ENCODE results near the gene EYA4. TPM values are rescaled to one million over a fixed set of nuclear protein-coding genes. Genes with fewer than 3 reads are reported as not detected.

Gene EYA4
- total and polyA plus RNA-seq, 2 donors (not counting 3 experiments of a cell fraction or from before 2014, with no cell fraction given): not detected

DNA sequence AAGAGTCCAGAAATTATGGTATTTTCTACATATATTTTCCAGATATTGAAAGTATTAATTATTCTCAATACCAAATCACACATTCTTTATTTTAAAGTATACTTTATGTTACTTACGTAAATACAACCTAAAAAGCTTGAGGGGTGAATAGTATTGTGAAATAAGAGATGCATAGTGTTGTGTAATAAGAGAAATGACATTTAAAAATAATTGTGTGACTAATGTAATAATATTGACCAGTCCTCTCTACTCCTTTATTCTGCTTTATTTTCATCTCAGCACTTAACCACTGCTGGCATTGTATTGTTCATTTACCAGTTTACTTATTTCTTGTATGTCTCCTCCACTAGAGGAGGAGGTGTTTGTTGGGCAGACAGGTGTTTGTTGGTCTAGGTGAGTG lies 135.6 kb downstream of the EYA4 start:
- Histone ChIP-seq H3K9me3 (replicated peaks; ENCODE audit: control insufficient read depth, insufficient read depth, low read length) (no peaks in the 10 kb centered on the region), H3K4me3 (replicated peaks in 1 of 3; ENCODE audit: insufficient read depth in 1 of 3, low read depth in 1 of 3, low read length in 3 of 3) (no peak overlapping the region), H3K27me3 (ENCODE audit: control insufficient read depth in 2 of 2, insufficient read depth in 2 of 2, low read length in 2 of 2) (no peaks in the 10 kb centered on the region), H3K27ac (ENCODE audit: insufficient read depth, low read depth, low read length) (no peak overlapping the region), H3K9ac (replicated peaks; ENCODE audit: extremely low read depth, insufficient read depth, low read length) (no peak overlapping the region), H3K79me2 (ENCODE audit: control insufficient read depth, insufficient read depth, low read length) (no peaks in the 10 kb centered on the region), H3K36me3 (ENCODE audit: control insufficient read depth in 2 of 2, extremely low read depth in 1 of 2, insufficient read depth in 2 of 2, low read length in 2 of 2) (no peaks in the 10 kb centered on the region), H3K4me2 (ENCODE audit: insufficient read depth, low read length) (no peak overlapping the region), H4K20me1 (replicated peaks; ENCODE audit: control insufficient read depth, extremely low read depth, insufficient read depth, low read length) (no peaks in the 10 kb centered on the region), H3K9me1 (replicated peaks; ENCODE audit: control insufficient read depth, extremely low read depth, insufficient read depth, low read length) (no peaks in the 10 kb centered on the region), H3K4me1 (ENCODE audit: control insufficient read depth, extremely low read depth, insufficient read depth, low read length) (no peaks in the 10 kb centered on the region), H2AFZ (ENCODE audit: low read depth, low read length) (no peak overlapping the region)
- intact Hi-C loops (cut with micrococcal nuclease) (no loop called here), dilution Hi-C loops (cut with MboI; ENCODE audit: extremely low pct_ligation_motif_present, low sequenced_read_pairs) (no loop called here)
- FAIRE-seq (no peak), DNase-seq (ENCODE audit: low read depth, low spot score) (no peak)
- ChIA-PET CTCF (no interaction called here), POLR2A (no interaction called here)
- TF ChIP-seq JUN (IDR thresholded peaks at IDR 0.05; ENCODE audit: borderline replicate concordance, insufficient read depth, insufficient read length, low read depth): no peak
- TF ChIP-seq GATA2 (IDR thresholded peaks at IDR 0.05; ENCODE audit: insufficient read depth, insufficient read length, low read depth, low read length): no peak
- TF ChIP-seq, protein P1, sequence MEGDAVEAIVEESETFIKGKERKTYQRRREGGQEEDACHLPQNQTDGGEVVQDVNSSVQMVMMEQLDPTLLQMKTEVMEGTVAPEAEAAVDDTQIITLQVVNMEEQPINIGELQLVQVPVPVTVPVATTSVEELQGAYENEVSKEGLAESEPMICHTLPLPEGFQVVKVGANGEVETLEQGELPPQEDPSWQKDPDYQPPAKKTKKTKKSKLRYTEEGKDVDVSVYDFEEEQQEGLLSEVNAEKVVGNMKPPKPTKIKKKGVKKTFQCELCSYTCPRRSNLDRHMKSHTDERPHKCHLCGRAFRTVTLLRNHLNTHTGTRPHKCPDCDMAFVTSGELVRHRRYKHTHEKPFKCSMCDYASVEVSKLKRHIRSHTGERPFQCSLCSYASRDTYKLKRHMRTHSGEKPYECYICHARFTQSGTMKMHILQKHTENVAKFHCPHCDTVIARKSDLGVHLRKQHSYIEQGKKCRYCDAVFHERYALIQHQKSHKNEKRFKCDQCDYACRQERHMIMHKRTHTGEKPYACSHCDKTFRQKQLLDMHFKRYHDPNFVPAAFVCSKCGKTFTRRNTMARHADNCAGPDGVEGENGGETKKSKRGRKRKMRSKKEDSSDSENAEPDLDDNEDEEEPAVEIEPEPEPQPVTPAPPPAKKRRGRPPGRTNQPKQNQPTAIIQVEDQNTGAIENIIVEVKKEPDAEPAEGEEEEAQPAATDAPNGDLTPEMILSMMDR (IDR thresholded peaks at IDR 0.05; ENCODE audit: extremely low read depth in 1 of 2, insufficient read depth in 1 of 2, low read depth in 1 of 2, low read length in 2 of 2): no peak
- no peak for TF ChIP-seq MYC (IDR thresholded peaks at IDR 0.05; ENCODE audit: low read depth, low read length)
- TF ChIP-seq EZH2 (IDR thresholded peaks at IDR 0.05; ENCODE audit: borderline replicate concordance, low read depth, low read length, severe bottlenecking): no peak
- no peak for TF ChIP-seq POLR2A (IDR thresholded peaks at IDR 0.05; ENCODE audit: low read depth, low read length)
- BruUV-seq (replicated peaks): no TSS peak

GRCh38 chr6:133377219-133377618 lies 136.1 kb downstream of the EYA4 start:
- Histone ChIP-seq H3K79me2 (ENCODE audit: control insufficient read depth, insufficient read depth, low read length) (no peaks in the 10 kb centered on the region), H3K9ac (replicated peaks; ENCODE audit: extremely low read depth, insufficient read depth, low read length) (no peak overlapping the region), H3K9me1 (replicated peaks; ENCODE audit: control insufficient read depth, extremely low read depth, insufficient read depth, low read length) (no peaks in the 10 kb centered on the region), H4K20me1 (replicated peaks; ENCODE audit: control insufficient read depth, extremely low read depth, insufficient read depth, low read length) (no peaks in the 10 kb centered on the region), H3K4me2 (ENCODE audit: insufficient read depth, low read length) (no peak overlapping the region), H3K27ac (ENCODE audit: insufficient read depth, low read depth, low read length) (no peak overlapping the region), H3K9me3 (replicated peaks; ENCODE audit: control insufficient read depth, insufficient read depth, low read length) (no peaks in the 10 kb centered on the region), H3K27me3 (ENCODE audit: control insufficient read depth in 2 of 2, insufficient read depth in 2 of 2, low read length in 2 of 2) (no peaks in the 10 kb centered on the region), H3K36me3 (ENCODE audit: control insufficient read depth in 2 of 2, extremely low read depth in 1 of 2, insufficient read depth in 2 of 2, low read length in 2 of 2) (no peaks in the 10 kb centered on the region), H3K4me1 (ENCODE audit: control insufficient read depth, extremely low read depth, insufficient read depth, low read length) (no peaks in the 10 kb centered on the region), H3K4me3 (replicated peaks in 1 of 3; ENCODE audit: insufficient read depth in 1 of 3, low read depth in 1 of 3, low read length in 3 of 3) (no peak overlapping the region), H2AFZ (ENCODE audit: low read depth, low read length) (no peak overlapping the region)
- no TSS peak for BruUV-seq (replicated peaks)
- intact Hi-C loops (cut with micrococcal nuclease) (no loop called here), dilution Hi-C loops (cut with MboI; ENCODE audit: extremely low pct_ligation_motif_present, low sequenced_read_pairs) (no loop called here)
- POLR2A ChIA-PET: no interaction called here
- CTCF ChIA-PET: no interaction called here
- no peak for FAIRE-seq
- DNase-seq (ENCODE audit: low read depth, low spot score): no peak
- TF ChIP-seq POLR2A (IDR thresholded peaks at IDR 0.05; ENCODE audit: low read depth, low read length): no peak
- TF ChIP-seq MYC (IDR thresholded peaks at IDR 0.05; ENCODE audit: low read depth, low read length): no peak
- no peak for TF ChIP-seq FOS (IDR thresholded peaks at IDR 0.05; ENCODE audit: borderline replicate concordance, insufficient read depth, low read length)
- TF ChIP-seq, protein P1 (IDR thresholded peaks at IDR 0.05; ENCODE audit: extremely low read depth in 1 of 2, insufficient read depth in 1 of 2, low read depth in 1 of 2, low read length in 2 of 2): no peak
- TF ChIP-seq GATA2 (IDR thresholded peaks at IDR 0.05; ENCODE audit: insufficient read depth, insufficient read length, low read depth, low read length): no peak
- TF ChIP-seq, protein P2, sequence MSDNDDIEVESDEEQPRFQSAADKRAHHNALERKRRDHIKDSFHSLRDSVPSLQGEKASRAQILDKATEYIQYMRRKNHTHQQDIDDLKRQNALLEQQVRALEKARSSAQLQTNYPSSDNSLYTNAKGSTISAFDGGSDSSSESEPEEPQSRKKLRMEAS (IDR thresholded peaks at IDR 0.05; ENCODE audit: insufficient read depth, insufficient read length): no peak
- no peak for TF ChIP-seq POLR2AphosphoS5 (IDR thresholded peaks at IDR 0.05; ENCODE audit: insufficient read depth, low read depth, low read length)
- no peak for TF ChIP-seq EZH2 (IDR thresholded peaks at IDR 0.05; ENCODE audit: borderline replicate concordance, low read depth, low read length, severe bottlenecking)
- no peak for TF ChIP-seq JUN (IDR thresholded peaks at IDR 0.05; ENCODE audit: borderline replicate concordance, insufficient read depth, insufficient read length, low read depth)
